Body of pancreas (tissue), 4 donors: ENCODE results near the gene TRIM69. TPM values are rescaled to one million over a fixed set of nuclear protein-coding genes. Genes with fewer than 3 reads are reported as not detected.

Source experiments
- ATAC-seq: fragments of 150-250 bp; one replicate; pipeline ENCODE4 v1.9.1; 2016
- DNase-seq, 4 donors: peaks; one replicate each; pipeline ENCODE4 v3.0.0-alpha.2; 2019
- H3K27ac ChIP-seq, 4 donors: fragments of 200-600 bp; sonication (generic); 1 replicate in 3 of 4; 2 replicates in 1 of 4; pipeline versions ENCODE4 v1.5.1 to v1.6.1; 2016 to 2019; ENCODE audit warnings: mild to moderate bottlenecking in 1 of 4, mixed read lengths in 1 of 4, moderate library complexity in 1 of 4
- H3K27me3 ChIP-seq, 2 donors: fragments of 200-600 bp; sonication (generic); one replicate each; pipeline ENCODE4 v1.6.0; 2016; ENCODE audit warnings: mild to moderate bottlenecking in 1 of 2
- H3K36me3 ChIP-seq, 2 donors: fragments of 200-600 bp; sonication (generic); replicated peaks in 1 of 2; 2 replicates each; pipeline ENCODE4 v1.5.1; 2016; ENCODE audit warnings: low read depth in 2 of 2; ENCODE audit not compliant: insufficient read depth in 1 of 2
- H3K4me1 ChIP-seq: fragments of 200-600 bp; sonication (generic); one replicate; pipeline ENCODE4 v1.6.0; 2016
- H3K4me3 ChIP-seq, 2 donors: fragments of 200-600 bp; sonication (generic); 1 replicate in 1 of 2; 2 replicates in 1 of 2; pipeline ENCODE4 v1.5.1; 2016 to 2019
- H3K9me3 ChIP-seq, 3 donors: fragments of 200-600 bp; sonication (generic); 1 replicate in 2 of 3; 2 replicates in 1 of 3; pipeline ENCODE4 v1.5.1; 2016
- CTCF ChIP-seq, 7 experiments: fragments of 450-650 bp in 4 of 7; fragments of 200-600 bp in 3 of 7; sonication (generic) in 3 of 7; IDR thresholded peaks; one replicate each; pipeline ENCODE4 v1.5.1; 2016 to 2019; ENCODE audit warnings: antibody characterized with exemption in 7 of 7
- POLR2A ChIP-seq, 3 donors: fragments of 450-650 bp; IDR thresholded peaks; one replicate each; pipeline ENCODE4 v1.6.1; 2016; ENCODE audit warnings: antibody characterized with exemption in 3 of 3, mild to moderate bottlenecking in 2 of 3
- WGBS, 2 donors: methylation state at CpG; one replicate each; pipeline ENCODE4 v1.1.5; 2017; 5-methylcytosine and 5-hydroxymethylcytosine counted together
- intact Hi-C: fragments of 100-400 bp; cut with DNase I; formaldehyde crosslinking; loops from one replicate; pipeline ENCODE4 v1.15.1; 2023
- total RNA-seq, 2 donors: library from RNA; depleted of rRNA; stranded (reverse); fragments of >200 nt; gene quantifications; one replicate each; pipeline ENCODE4 v1.1.0, GENCODE V29; 2016

The TRIM69 gene
- total RNA-seq, 2 donors from 2014 or later: 2.6 to 2.9 TPM

DNA sequence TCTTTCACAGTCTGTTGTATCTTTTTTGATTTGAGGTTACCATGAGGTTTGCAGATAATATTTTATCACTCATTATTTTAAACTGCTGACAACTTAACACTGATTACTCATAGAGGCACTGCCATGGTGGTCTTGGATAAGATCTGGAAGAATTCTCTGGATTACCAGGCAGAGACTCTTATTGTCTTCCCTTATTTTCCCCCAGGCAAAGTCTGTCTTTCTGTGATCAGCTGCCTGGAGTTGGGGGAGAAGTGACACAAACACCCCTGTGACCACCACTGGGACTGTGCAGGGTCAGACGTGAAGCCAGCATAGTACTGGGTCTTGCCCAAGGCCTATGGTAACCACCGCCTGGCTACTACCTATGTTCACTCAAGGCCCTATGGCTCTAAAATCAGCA, 29.9 kb upstream of the TRIM69 start:
- H3K27me3 ChIP-seq: no peaks in the 10 kb centered on the region
- no peak overlapping the region for H3K4me3 ChIP-seq
- H3K36me3 ChIP-seq: no peaks in the 10 kb centered on the region
- DNase-seq: no peak
- intact Hi-C loops: no loop called here
- TF ChIP-seq POLR2A (IDR thresholded peaks at IDR 0.05) (no peak), CTCF (IDR thresholded peaks at IDR 0.05) (no peak)
- 95 to 100% methylated on average over 1 to 2 of the region's 2 CpGs for WGBS, 2 donors
- no peaks in the 10 kb centered on the region for H3K9me3 ChIP-seq
- H3K4me1 ChIP-seq: peaks cover 6% of the 10 kb centered on the region
- no peak overlapping the region for H3K27ac ChIP-seq
- no peak for ATAC-seq

DNA sequence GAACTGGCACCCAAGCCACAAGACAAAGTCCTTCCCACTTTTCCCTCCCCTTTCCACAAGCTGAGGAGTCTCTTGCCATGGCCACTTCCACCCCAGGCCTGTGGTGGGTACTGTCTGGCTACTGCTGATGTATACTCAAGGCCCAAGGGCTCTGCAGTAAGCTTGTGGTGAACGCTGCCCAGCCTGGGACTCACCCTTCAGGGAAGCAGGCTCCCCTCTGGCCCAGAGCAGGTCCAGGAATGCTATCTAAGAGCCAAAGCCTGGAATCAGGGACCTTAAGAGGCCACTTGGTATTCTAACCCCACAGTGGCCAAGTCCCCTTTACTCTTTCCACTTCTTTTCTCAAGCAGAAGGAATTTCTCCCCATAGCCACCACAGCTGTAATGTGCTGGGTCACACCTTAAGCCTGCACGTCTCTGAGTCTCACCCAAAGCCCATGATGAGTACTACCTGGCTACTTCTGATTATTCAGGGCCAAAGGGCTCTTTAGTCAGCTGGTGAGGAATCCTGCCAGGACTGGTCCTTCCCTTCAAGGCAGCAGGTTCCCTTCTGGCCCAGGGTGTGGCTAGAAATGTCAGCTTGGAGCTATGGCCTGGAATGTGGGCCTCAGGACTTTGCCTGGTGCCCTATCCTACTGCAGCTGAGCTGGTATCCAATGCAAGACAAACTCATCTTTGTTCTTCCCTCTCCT, 29.2 kb upstream of the TRIM69 start:
- Histone ChIP-seq H3K4me3 (no peak overlapping the region), H3K27me3 (no peaks in the 10 kb centered on the region), H3K9me3 (no peaks in the 10 kb centered on the region), H3K36me3 (no peaks in the 10 kb centered on the region), H3K27ac (no peak overlapping the region), H3K4me1 (peaks cover 6% of the 10 kb centered on the region)
- DNase-seq (no peak), ATAC-seq (no peak)
- 75 to 92% methylated on average over 2 of the region's 2 CpGs for WGBS, 2 donors
- TF ChIP-seq POLR2A (IDR thresholded peaks at IDR 0.05) (no peak), CTCF (IDR thresholded peaks at IDR 0.05) (no peak)
- intact Hi-C loops: no loop called here

- intact Hi-C loops: no loop called here
- peak overlapping the region; percentile 88 to 99 (median 98) for H3K27ac ChIP-seq
- WGBS, 2 donors: 21 to 28% methylated on average over 11 of the region's 11 CpGs
- ATAC-seq (peak; percentile 1), DNase-seq (peak in 2 of 4 donors; percentile 22 to 61)
- no peaks in the 10 kb centered on the region for H3K27me3 ChIP-seq
- H3K4me3 ChIP-seq: peak overlapping the region; percentile 86 to 90
- H3K36me3 ChIP-seq: peaks cover 0 to 3% of the 10 kb centered on the region in 2 donors
- H3K4me1 ChIP-seq: peaks cover 20% of the 10 kb centered on the region
- no peaks in the 10 kb centered on the region for H3K9me3 ChIP-seq
- TF ChIP-seq CTCF (IDR thresholded peaks at IDR 0.05): no peak
- TF ChIP-seq POLR2A (IDR thresholded peaks at IDR 0.05): no peak
Measured at GRCh38 chr15:44710236-44711095, 25.9 kb upstream of the TRIM69 start.

- no peaks in the 10 kb centered on the region for H3K9me3 ChIP-seq
- peak within 1 kb of the TSS; percentile 88 to 99 (median 98) for H3K27ac ChIP-seq
- H3K27me3 ChIP-seq: no peaks in the 10 kb centered on the region
- peaks cover 20% of the 10 kb centered on the region for H3K4me1 ChIP-seq
- intact Hi-C loops: no loop called here
- DNase-seq: peak; percentile 97 to 98 (median 97)
- H3K36me3 ChIP-seq: peaks cover 7% of the 10 kb centered on the region in 2 donors
- TF ChIP-seq CTCF (IDR thresholded peaks at IDR 0.05): peak in 1 of 7 experiments; percentile 21
- TF ChIP-seq POLR2A (IDR thresholded peaks at IDR 0.05): peak; percentile 98 to 100 (median 100)
- H3K4me3 ChIP-seq: peak within 1 kb of the TSS; percentile 86 to 90
- WGBS, 2 donors: 0 to 1% methylated on average over 12 to 37 of the region's 37 CpGs
- peak; percentile 97 for ATAC-seq
Measured at GRCh38 chr15:44711096-44711742, 25.1 kb upstream of the TRIM69 start, which contains the start of the genes B2M and PATL2. TSS of gene B2M (plus strand) at chr15:44711517. CDS start at chr15:44711547, 30 bp downstream. TSS of gene PATL2 (minus strand) at chr15:44711323. CDS start at chr15:44676490, 34,833 bp downstream.
